Stimulated activated CD8-positive, alpha-beta memory T cell treated with anti-CD3 and anti-CD28 coated beads, Interleukin-7, amount 100 ng/mL, for 1 hour (primary cell): ENCODE results near the gene DTX4.

Source experiments
- DNase-seq, 2 donors: peaks; one replicate each; pipeline ENCODE4 v3.0.0-alpha.2; 2020; ENCODE audit warnings: low read depth in 2 of 2

DTX4 gene

DNA sequence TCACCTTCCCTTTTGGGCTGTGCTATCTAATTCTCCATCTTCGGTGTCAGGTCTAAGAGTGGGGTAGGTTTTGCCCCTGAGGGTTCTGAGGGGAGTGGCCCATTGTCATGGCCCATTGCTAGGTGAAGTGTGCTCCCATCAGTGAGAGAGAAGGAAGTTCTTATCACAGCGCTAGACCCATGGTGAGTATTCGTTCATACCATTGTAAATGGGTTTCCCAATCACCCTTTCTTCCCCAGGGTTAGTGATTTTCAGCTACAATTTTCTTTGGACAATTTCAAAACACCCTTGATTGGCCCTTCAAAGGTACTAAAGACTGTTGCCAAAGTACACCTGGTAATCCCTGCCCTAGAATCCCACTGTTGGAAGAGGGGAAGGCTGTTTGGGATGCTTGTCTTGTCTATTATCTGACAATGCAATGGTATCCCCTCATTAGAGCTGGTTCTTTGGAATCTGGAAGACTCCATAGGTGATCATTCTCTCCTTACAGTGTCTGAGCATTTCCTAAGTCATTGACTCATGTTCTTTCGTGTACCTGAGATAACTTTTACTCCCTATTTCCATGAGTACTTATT is 20.6 kb downstream of the DTX4 start:
- no peak for DNase-seq

DNA sequence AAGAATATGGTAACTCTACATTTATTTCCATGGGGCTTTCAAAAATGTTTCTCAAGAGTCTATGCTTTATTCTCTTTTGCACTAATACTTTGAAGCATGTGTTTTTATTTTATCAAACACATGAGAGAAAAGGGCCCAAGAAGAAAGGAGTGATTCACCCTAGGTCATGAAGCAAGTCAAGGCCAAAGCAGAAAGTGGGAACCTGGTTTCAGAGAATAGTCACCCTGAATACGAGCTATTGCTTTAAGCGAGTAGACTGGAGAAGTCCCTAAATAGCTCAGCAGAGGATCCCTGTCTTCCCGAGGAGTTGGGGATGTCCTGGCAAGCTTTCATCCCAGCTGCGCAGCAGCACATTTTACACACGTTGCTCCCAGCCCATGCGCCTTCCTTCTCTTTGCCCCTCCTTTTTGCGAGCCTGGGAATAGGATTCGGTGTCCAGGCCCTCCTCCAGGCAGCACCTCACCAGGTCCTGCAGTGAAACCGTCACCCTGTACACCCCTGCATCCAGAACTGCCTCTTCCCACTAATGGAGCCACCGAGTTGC is 21.7 kb downstream of the DTX4 start:
- no peak for DNase-seq

DNA sequence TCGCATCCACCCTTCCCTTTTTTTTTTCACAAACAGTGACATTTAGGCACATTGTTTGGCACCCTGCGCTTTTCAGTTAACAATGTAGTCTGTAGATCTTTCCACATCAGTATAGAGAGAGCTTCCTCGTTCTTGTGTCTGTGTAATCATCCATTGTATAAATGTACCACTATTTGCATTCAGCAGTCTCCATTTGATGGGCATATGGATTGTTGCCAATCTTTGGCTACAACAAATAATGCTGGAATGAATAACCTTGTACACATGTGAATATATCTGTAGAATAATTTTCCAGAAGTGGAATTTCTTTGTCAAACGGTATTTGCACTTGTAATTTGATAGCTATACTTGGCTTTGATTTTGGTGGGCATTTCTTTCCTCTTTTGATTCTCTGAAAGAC is 23.7 kb downstream of the DTX4 start:
- no peak for DNase-seq

GRCh38 chr11:59196777-59197176 is 24.8 kb downstream of the DTX4 start:
- no peak for DNase-seq

DNA sequence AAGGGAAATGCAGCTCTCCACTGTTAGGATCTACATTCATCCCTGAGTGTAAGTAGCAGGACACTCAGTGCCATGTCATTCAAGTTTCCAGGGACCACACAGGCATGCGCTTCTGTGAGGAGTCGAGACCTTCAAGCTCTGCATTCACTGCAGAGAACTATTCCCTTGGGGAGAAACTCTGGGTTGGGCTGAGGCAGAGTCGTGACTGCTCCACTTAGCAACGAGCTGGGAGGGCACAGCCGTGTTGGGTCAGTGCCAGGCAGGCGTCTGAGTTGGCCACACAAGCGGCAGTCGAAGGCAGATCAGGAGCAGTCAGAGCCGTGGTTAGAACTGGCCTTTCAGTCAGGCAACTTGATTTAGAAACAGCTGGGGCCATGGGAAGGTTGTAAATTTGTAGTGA is 26.1 kb downstream of the DTX4 start:
- DNase-seq = no peak

DNA sequence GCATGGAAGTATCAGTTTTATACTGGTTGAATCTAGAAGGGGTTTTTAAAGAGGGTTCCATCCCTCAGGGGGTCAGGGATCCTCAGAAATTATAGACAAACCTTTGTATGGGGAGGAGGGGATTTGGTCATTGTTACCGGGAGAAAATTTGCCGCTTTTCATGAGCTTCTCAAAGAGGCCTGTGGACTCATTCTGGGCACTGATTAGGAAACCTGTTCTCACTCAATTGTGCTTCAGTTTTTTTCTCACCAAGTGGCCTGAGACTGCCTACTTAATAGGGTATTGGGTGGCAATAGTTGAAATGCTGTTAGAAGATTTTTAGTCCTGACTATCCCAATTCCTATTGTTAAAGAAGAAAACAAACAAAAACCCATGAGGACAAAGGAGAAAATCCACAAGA is 26.8 kb downstream of the DTX4 start:
- DNase-seq = no peak

DNA sequence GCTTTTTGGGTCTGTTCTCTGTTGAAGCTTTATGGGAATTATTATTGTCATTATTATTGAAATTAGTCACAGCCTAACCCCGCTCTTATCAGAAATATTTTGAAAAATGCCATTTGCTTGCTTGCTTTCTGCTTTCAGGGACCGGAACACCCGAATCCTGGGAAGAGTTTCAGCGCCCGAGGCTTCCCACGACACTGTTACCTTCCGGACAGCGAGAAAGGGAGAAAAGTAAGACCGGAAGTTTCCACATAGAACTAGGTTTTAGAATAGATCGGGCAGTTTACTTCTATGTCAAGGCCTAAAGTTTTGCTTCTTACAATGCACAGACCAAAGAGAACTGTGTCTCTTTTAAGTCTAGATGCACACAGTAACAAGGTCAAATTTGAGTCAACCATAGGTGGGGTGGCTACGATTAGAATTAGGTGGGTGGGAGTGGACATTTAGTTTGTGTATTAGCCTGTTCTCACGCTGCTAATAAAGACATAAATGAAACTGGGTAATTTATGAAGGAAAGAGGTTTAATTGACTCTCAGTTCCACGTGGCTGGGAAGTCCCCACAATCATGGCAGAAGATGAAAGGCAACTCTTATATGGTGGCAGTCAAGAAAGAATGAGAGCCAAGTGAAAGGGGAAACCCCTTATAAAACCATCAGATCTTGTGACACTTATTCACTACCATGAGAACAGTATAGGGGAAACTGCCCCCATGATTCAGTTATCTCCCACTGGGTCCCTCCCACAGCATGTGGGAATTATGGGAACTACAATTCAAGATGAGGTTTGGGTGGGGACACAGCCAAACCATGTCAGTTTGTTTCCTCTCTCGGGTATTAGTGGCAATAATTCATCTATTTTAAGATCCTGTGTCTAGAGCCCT is 27.9 kb downstream of the DTX4 start:
- no peak for DNase-seq

DNA sequence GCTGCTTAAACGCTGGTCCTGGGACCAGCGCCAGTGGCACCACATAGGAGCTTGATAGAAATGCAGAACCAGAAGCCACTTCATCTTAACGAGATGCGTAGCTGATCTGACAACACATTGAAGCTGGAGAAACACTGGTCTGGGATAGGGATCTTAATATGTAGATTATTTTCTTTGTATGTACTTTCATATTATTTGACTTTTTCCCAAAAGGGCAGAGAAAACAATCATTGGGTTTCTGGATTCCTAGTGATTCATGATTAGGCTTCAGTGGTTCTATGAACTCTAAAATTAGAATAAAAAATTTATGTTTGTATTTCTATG is 28.5 kb downstream of the DTX4 start:
- no peak for DNase-seq

DNA sequence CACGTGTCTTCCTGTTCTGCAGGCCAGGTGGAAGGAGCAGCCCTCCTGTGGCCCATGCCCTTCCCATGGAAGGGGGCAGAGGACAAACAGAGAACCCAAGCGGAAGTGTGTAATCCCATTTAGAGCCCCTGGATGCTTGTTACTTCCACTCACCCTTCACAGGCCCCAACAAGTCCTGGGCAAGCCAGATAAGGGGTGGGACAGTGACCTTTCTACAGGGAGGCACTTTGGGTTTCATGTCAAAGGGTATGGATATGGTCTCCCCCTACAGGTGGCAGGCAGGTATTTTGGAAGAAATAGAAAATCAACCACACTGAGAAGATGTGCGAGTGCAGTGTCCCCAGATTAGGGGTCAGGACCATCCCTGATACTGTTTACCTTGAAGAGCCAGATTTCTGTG is 29.4 kb downstream of the DTX4 start:
- DNase-seq = no peak

DNA sequence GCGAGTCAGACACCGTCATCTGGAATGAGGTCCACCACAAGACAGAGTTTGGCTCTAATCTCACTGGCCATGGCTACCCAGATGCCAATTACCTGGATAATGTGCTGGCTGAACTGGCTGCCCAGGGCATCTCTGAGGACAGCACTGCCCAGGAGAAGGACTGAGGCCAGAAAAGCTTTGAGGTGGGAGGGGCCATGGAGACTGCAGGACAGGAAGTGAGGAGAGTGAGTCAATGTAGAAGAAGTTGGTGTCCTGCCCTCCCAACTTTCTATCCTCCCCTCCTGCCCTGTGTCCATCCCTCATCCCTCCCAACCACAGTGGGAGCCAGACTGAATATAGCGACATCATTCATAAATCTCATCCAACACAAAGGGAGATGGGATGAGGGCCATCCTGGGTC is 32.8 kb downstream of the DTX4 start:
- DNase-seq = no peak

DNA sequence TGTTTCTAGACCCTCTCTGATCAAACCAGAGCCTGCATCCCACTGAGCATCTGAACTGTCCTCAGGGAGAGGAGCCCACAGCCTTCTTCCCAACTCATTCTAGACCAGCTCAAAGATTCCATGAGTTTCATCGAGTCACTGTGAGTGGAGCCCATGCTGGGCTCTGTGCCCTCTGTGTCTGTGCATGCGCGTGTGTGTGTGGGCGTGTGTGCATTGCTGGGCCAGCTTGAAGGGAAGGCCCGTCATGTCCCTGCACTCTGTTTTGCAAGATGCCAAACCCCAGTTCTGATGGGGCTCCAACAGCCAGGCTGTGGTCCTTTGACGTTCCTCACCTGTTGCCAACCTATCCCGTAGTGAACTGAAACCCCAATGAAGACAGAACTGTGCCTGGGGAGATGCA is 33.7 kb downstream of the DTX4 start:
- no peak for DNase-seq

DNA sequence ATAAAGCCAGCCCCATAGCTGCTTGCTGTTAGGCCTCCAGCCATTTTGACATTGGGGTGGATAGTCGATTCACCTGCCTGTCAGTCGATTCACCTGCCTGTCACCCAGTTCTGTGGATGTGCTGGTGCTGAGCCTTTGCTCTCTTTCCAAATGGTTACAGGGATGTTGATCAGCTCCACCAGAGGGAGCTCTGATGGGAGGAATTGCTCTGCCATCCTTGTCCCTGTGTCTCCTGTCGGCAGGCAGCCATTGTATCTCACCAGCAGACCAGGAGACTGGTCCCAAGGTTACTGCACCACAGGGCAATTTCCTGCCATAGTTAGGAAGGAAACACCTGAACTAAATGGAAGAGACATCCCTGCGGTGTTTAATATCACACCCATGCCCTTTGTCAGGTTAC is 34.7 kb downstream of the DTX4 start:
- no peak for DNase-seq

DNA sequence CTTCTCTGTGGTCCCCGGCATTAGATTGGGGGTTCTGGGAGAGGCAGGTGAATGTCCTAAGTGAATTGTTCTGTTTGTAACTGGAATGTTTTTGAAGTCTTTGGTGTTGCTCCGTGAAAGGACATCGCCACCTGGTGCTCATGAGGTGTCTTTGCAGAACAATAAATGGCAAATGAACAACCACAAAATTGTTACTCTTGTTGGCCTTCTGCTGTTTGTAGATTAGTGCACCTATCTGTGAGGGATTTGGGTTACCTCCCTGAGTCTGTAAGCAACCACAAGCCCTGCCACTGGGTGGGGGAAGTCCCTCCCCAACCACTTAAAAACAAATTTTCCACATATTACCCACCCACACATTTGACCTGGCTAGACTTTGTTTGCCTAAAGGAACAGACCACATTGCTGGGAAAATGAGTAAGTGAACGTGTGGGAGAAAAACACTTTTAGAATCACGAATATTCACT is 36.1 kb downstream of the DTX4 start:
- DNase-seq = no peak

GRCh38 chr11:59208956-59209355 is 37.0 kb downstream of the DTX4 start:
- DNase-seq = no peak

- no peak for DNase-seq
Observed at GRCh38 chr11:59212222-59212621, 40.3 kb downstream of the DTX4 start.

GRCh38 chr11:59212744-59213631 is 41.1 kb downstream of the DTX4 start, which contains the start of gene MPEG1:
Gene MPEG1 (minus strand): TSS chr11:59212927. CDS start chr11:59212865, 62 bp downstream.
- DNase-seq = no peak

DNA sequence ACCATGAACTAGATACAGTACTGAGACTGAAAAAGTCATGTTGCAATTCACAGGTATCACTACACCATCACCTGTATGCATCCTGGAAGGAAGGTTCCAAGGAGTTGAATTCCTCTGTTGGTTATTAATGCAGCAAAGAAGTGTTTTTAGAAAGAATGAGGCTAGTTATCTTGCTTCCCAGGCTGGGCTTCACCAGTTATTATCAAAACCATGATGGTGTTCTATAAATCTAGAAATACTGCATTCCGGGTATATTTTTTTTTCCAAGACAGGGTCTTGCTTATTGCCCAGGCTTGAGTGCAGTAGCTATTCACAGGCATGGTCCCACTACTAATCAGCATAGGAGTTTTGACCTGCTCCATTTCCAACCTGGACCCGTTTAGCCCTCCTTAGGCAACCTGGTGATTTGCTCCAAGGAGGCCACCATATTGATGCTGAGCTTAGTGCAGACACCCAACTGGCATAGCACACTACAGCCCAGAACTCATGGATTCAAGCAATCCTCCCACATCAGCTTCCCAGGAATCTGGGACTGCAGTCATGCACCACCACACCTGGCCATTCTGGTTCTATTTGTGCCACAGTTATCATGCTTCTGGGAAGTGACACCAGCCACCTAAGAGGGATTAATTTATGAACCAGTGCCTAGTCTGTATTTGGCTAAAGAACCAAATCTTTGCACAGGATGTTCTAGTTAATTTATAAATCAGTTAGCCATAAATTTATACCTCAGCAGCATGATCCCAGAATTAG is 42.4 kb downstream of the DTX4 start:
- no peak for DNase-seq

DNA sequence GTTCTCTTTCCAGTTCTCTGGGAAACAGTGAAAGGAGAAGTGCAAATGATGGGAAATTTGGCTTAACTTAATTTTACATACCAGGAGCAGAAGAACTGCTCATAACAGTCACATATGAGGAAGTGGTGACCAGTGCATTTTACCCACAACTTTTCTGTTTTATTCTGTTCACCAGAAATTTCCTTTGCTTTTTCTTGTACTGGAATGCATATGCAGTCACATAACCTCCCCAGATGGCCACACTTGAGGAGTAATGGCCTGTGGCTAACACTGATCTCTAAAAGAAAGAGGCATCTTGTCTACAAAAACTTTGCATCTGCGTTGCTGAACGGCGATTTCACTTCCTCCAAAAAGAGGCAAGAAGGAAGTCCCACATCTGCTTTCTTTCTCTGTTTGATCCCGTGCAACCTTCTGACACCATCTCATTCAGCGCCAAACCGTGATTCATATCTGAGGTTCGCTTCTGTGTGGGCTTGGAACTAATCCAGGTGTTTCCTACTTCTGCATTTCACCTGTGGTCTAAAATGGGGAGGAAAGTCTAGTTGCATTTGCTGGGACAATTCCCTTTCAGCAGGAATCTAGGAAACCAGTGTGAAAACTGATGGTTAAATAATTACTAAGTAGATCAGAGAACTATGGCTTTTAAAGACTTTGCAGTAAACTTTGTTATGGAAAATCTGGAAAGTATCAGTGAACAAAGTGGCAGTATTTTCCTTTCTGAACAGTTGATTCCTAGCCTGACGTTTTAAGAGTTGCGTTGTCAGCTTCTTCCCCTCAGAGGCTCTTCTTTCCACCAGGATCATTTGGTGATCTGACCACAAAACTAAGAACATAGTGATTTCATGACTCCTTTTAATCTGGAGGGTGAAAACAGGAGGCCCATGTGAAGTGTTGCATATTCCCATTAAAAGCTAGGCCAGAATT is 45.0 kb downstream of the DTX4 start:
- no peak for DNase-seq

- no peak for DNase-seq
Observed at GRCh38 chr11:59218319-59218718, 46.4 kb downstream of the DTX4 start.

DNA sequence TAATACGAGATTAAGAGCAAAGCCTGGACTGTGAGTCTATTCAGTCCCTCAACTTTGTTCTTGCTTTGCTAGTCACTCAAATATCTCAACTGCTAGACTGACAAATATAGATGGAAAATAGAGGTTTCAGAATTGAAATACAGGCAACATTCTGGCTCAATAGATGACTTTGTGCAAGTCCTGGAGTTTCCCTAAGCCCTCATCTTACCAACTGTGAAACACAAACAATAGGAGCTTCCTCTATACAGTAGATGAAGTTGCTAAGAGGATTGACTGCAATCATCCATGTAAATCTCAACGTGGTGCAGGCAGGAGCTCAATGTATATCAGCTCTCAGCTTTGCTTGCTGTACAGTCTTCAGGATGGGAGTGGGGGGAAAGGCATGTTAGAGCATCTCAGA is 47.0 kb downstream of the DTX4 start:
- no peak for DNase-seq
